ENCODE data around the gene FHL3. TPM values are rescaled to one million over a fixed set of nuclear protein-coding genes. Genes with fewer than 3 reads are reported as not detected.
A peak's percentile ranks its signal among the peaks of the same experiment; 100 is the strongest.

Gene FHL3
- total and polyA plus RNA-seq, 9 of the 15 experiments (the other 6 are each of a cell fraction or from before 2014, with no cell fraction given), result 6.1 to 144 (median 34.1) TPM

DNA sequence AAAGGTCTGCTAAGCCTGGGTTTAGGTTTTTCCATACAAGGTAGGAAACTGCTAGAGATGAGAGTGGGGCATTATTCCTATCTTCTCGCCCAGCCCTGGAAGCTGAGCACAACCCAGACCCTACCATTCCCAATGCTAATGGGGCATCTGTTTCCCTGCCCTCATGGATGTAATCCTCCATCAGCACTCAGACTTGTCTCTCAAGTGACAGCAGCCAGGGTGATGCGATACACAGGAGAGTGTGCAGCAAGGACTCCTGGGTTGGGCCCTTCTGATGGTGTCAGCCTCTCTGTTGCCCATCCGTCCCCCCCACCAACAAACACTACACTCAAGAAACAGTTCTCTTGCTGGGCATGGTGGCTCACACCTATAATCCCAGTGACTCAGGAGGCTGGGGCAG is 52.6 kb downstream of the FHL3 start:
- H3K36me3 ChIP-seq (ENCODE audit: control insufficient read depth, insufficient read depth, low read length), result peaks cover 9% of the 10 kb centered on the region; the same call in 2 of the 3 replicates
- WGBS (ENCODE audit: insufficient coverage, low coverage, missing lambda C conversion rate), result 16% methylated on average over 3 of the region's 3 CpGs
- POLR2A ChIA-PET, result no interaction called here
- H3K79me2 ChIP-seq (ENCODE audit: control insufficient read depth, insufficient read depth, low read length), result no peaks in the 10 kb centered on the region
- FAIRE-seq, result no peak
- no peak overlapping the region for H2AFZ ChIP-seq (ENCODE audit: low read depth, low read length)
- TF ChIP-seq, protein P1, sequence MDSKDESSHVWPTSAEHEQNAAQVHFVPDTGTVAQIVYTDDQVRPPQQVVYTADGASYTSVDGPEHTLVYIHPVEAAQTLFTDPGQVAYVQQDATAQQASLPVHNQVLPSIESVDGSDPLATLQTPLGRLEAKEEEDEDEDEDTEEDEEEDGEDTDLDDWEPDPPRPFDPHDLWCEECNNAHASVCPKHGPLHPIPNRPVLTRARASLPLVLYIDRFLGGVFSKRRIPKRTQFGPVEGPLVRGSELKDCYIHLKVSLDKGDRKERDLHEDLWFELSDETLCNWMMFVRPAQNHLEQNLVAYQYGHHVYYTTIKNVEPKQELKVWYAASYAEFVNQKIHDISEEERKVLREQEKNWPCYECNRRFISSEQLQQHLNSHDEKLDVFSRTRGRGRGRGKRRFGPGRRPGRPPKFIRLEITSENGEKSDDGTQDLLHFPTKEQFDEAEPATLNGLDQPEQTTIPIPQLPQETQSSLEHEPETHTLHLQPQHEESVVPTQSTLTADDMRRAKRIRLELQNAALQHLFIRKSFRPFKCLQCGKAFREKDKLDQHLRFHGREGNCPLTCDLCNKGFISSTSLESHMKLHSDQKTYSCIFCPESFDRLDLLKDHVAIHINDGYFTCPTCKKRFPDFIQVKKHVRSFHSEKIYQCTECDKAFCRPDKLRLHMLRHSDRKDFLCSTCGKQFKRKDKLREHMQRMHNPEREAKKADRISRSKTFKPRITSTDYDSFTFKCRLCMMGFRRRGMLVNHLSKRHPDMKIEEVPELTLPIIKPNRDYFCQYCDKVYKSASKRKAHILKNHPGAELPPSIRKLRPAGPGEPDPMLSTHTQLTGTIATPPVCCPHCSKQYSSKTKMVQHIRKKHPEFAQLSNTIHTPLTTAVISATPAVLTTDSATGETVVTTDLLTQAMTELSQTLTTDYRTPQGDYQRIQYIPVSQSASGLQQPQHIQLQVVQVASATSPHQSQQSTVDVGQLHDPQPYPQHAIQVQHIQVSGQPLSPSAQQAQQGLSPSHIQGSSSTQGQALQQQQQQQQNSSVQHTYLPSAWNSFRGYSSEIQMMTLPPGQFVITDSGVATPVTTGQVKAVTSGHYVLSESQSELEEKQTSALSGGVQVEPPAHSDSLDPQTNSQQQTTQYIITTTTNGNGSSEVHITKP (IDR thresholded peaks at IDR 0.05; ENCODE audit: partially characterized antibody), result peak; percentile 71
- TF ChIP-seq, protein P2, sequence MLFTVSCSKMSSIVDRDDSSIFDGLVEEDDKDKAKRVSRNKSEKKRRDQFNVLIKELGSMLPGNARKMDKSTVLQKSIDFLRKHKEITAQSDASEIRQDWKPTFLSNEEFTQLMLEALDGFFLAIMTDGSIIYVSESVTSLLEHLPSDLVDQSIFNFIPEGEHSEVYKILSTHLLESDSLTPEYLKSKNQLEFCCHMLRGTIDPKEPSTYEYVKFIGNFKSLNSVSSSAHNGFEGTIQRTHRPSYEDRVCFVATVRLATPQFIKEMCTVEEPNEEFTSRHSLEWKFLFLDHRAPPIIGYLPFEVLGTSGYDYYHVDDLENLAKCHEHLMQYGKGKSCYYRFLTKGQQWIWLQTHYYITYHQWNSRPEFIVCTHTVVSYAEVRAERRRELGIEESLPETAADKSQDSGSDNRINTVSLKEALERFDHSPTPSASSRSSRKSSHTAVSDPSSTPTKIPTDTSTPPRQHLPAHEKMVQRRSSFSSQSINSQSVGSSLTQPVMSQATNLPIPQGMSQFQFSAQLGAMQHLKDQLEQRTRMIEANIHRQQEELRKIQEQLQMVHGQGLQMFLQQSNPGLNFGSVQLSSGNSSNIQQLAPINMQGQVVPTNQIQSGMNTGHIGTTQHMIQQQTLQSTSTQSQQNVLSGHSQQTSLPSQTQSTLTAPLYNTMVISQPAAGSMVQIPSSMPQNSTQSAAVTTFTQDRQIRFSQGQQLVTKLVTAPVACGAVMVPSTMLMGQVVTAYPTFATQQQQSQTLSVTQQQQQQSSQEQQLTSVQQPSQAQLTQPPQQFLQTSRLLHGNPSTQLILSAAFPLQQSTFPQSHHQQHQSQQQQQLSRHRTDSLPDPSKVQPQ (CRISPR knock-in tag; IDR thresholded peaks at IDR 0.05; ENCODE audit: borderline replicate concordance), result no peak
- no peak overlapping the region for H3K9ac ChIP-seq (ENCODE audit: insufficient read depth in 1 of 2, low read depth in 2 of 2, low read length in 2 of 2)
- no peak for ATAC-seq
- no peak overlapping the region for H3K4me3 ChIP-seq
- no TSS peak for BruUV-seq (replicated peaks)
- no peaks in the 10 kb centered on the region for H3K27me3 ChIP-seq (ENCODE audit: control insufficient read depth in 2 of 2, insufficient read depth in 2 of 2, low read length in 2 of 2)
- H4K20me1 ChIP-seq (replicated peaks; ENCODE audit: control insufficient read depth, insufficient read depth, low read length), result 0 out of 2 replicates have a peak, but pooled peaks cover 3% of the 10 kb centered on the region
- intact Hi-C loops (cut with micrococcal nuclease), result no loop called here
- CTCF ChIA-PET (ENCODE audit: low intra/inter-chr PET ratio), result no interaction called here
- in situ Hi-C loops (cut with MboI), result no loop called here
- no peak for DNase-seq (ENCODE audit: extremely low read depth in 1 of 4, low spot score in 3 of 4)
- H3K9me3 ChIP-seq (replicated peaks; ENCODE audit: control insufficient read depth, insufficient read depth, low read depth, low read length), result no peaks in the 10 kb centered on the region
- no peak overlapping the region for H3K4me2 ChIP-seq (ENCODE audit: insufficient read depth, low read length)
- H3K4me1 ChIP-seq (replicated peaks in 1 of 2; ENCODE audit: control insufficient read depth in 2 of 2, insufficient read depth in 2 of 2, low read length in 2 of 2), result peaks cover 0 to 10% of the 10 kb centered on the region in 2 experiments; a peak in 1 of 5 replicates
- no peaks in the 10 kb centered on the region for H3K9me1 ChIP-seq (ENCODE audit: control insufficient read depth, insufficient read depth, low read length)
- no peak overlapping the region for H3K27ac ChIP-seq (ENCODE audit: extremely low read depth, low read depth, low read length)
